Measurements from ENCODE around the gene GMPPB.

GMPPB gene

GRCh38 chr3:49721896-49722781 is 1.6 kb downstream of the GMPPB start:
- peaks cover 0 to 40% (median 35%) of the 10 kb centered on the region in 5 donors for H3K36me3 ChIP-seq (ENCODE audit: control insufficient read depth in 5 of 5, insufficient read depth in 5 of 5, low read length in 5 of 5)
- peaks cover 8 to 50% (median 41%) of the 10 kb centered on the region in 5 donors for H3K4me1 ChIP-seq (ENCODE audit: control insufficient read depth in 5 of 5, insufficient read depth in 5 of 5, low read length in 5 of 5)
- H3K9ac ChIP-seq (ENCODE audit: low read length in 5 of 5) = peak overlapping the region in 2 of 5 donors; percentile 77 to 92
- no peaks in the 10 kb centered on the region for H3K9me3 ChIP-seq (ENCODE audit: control insufficient read depth in 5 of 5, low read length in 5 of 5)
- H3K4me3 ChIP-seq (ENCODE audit: low read depth in 1 of 5, low read length in 5 of 5) = peak overlapping the region in 3 of 5 donors; percentile 10 to 97 (median 89)
- H3K27ac ChIP-seq (ENCODE audit: low read depth, low read length) = no peak overlapping the region
- peaks cover 0 to 2% (median 0%) of the 10 kb centered on the region in 5 donors for H3K27me3 ChIP-seq (ENCODE audit: control insufficient read depth in 5 of 5, insufficient read depth in 4 of 5, low read length in 5 of 5)

GRCh38 chr3:49721596-49721895 is 2.2 kb downstream of the GMPPB start:
- peaks cover 8 to 52% (median 41%) of the 10 kb centered on the region in 5 donors for H3K4me1 ChIP-seq (ENCODE audit: control insufficient read depth in 5 of 5, insufficient read depth in 5 of 5, low read length in 5 of 5)
- H3K9ac ChIP-seq (ENCODE audit: low read length in 5 of 5) = no peak overlapping the region
- H3K36me3 ChIP-seq (ENCODE audit: control insufficient read depth in 5 of 5, insufficient read depth in 5 of 5, low read length in 5 of 5) = peaks cover 0 to 35% (median 31%) of the 10 kb centered on the region in 5 donors
- H3K27me3 ChIP-seq (ENCODE audit: control insufficient read depth in 5 of 5, insufficient read depth in 4 of 5, low read length in 5 of 5) = peaks cover 0 to 2% (median 0%) of the 10 kb centered on the region in 5 donors
- H3K9me3 ChIP-seq (ENCODE audit: control insufficient read depth in 5 of 5, low read length in 5 of 5) = no peaks in the 10 kb centered on the region
- no peak overlapping the region for H3K27ac ChIP-seq (ENCODE audit: low read depth, low read length)
- H3K4me3 ChIP-seq (ENCODE audit: low read depth in 1 of 5, low read length in 5 of 5) = no peak overlapping the region

- Histone ChIP-seq H3K4me1 (ENCODE audit: control insufficient read depth in 5 of 5, insufficient read depth in 5 of 5, low read length in 5 of 5) (peaks cover 8 to 52% (median 41%) of the 10 kb centered on the region in 5 donors), H3K9me3 (ENCODE audit: control insufficient read depth in 5 of 5, low read length in 5 of 5) (no peaks in the 10 kb centered on the region), H3K36me3 (ENCODE audit: control insufficient read depth in 5 of 5, insufficient read depth in 5 of 5, low read length in 5 of 5) (peaks cover 0 to 35% (median 31%) of the 10 kb centered on the region in 5 donors), H3K27ac (ENCODE audit: low read depth, low read length) (no peak overlapping the region), H3K4me3 (ENCODE audit: low read depth in 1 of 5, low read length in 5 of 5) (no peak overlapping the region), H3K9ac (ENCODE audit: low read length in 5 of 5) (peak overlapping the region in 1 of 5 donors; percentile 14), H3K27me3 (ENCODE audit: control insufficient read depth in 5 of 5, insufficient read depth in 4 of 5, low read length in 5 of 5) (peaks cover 0 to 2% (median 0%) of the 10 kb centered on the region in 5 donors)
Measured at GRCh38 chr3:49720855-49721595, 2.7 kb downstream of the GMPPB start.

- H3K4me1 ChIP-seq (ENCODE audit: control insufficient read depth in 5 of 5, insufficient read depth in 5 of 5, low read length in 5 of 5) = peaks cover 8 to 46% (median 34%) of the 10 kb centered on the region in 5 donors
- peaks cover 0 to 42% (median 36%) of the 10 kb centered on the region in 5 donors for H3K36me3 ChIP-seq (ENCODE audit: control insufficient read depth in 5 of 5, insufficient read depth in 5 of 5, low read length in 5 of 5)
- H3K27ac ChIP-seq (ENCODE audit: low read depth, low read length) = no peak within 1 kb of the TSS
- peaks cover 0 to 2% (median 0%) of the 10 kb centered on the region in 5 donors for H3K27me3 ChIP-seq (ENCODE audit: control insufficient read depth in 5 of 5, insufficient read depth in 4 of 5, low read length in 5 of 5)
- peak within 1 kb of the TSS; percentile 38 to 87 (median 85) for H3K4me3 ChIP-seq (ENCODE audit: low read depth in 1 of 5, low read length in 5 of 5)
- peak within 1 kb of the TSS in 3 of 5 donors; percentile 56 to 72 (median 67) for H3K9ac ChIP-seq (ENCODE audit: low read length in 5 of 5)
- no peaks in the 10 kb centered on the region for H3K9me3 ChIP-seq (ENCODE audit: control insufficient read depth in 5 of 5, low read length in 5 of 5)
Measured at GRCh38 chr3:49719214-49719884, 4.4 kb downstream of the GMPPB start, which contains the start of gene AMIGO3. AMIGO3 (minus strand) TSS chr3:49719684; CDS start chr3:49719465, 219 bp downstream.

GRCh38 chr3:49718858-49719213 is 4.9 kb downstream of the GMPPB start:
- no peak overlapping the region for H3K27ac ChIP-seq (ENCODE audit: low read depth, low read length)
- peaks cover 0 to 47% (median 36%) of the 10 kb centered on the region in 5 donors for H3K36me3 ChIP-seq (ENCODE audit: control insufficient read depth in 5 of 5, insufficient read depth in 5 of 5, low read length in 5 of 5)
- peaks cover 0 to 2% (median 0%) of the 10 kb centered on the region in 5 donors for H3K27me3 ChIP-seq (ENCODE audit: control insufficient read depth in 5 of 5, insufficient read depth in 4 of 5, low read length in 5 of 5)
- peak overlapping the region in 3 of 5 donors; percentile 56 to 72 (median 67) for H3K9ac ChIP-seq (ENCODE audit: low read length in 5 of 5)
- peaks cover 8 to 43% (median 32%) of the 10 kb centered on the region in 5 donors for H3K4me1 ChIP-seq (ENCODE audit: control insufficient read depth in 5 of 5, insufficient read depth in 5 of 5, low read length in 5 of 5)
- peak overlapping the region in 4 of 5 donors; percentile 65 to 87 (median 85) for H3K4me3 ChIP-seq (ENCODE audit: low read depth in 1 of 5, low read length in 5 of 5)
- H3K9me3 ChIP-seq (ENCODE audit: control insufficient read depth in 5 of 5, low read length in 5 of 5) = no peaks in the 10 kb centered on the region

- Histone ChIP-seq H3K4me1 (ENCODE audit: control insufficient read depth in 5 of 5, insufficient read depth in 5 of 5, low read length in 5 of 5) (peaks cover 7 to 39% (median 28%) of the 10 kb centered on the region in 5 donors), H3K9ac (ENCODE audit: low read length in 5 of 5) (no peak overlapping the region), H3K27ac (ENCODE audit: low read depth, low read length) (no peak overlapping the region), H3K4me3 (ENCODE audit: low read depth in 1 of 5, low read length in 5 of 5) (peak overlapping the region in 2 of 5 donors; percentile 85 to 87), H3K36me3 (ENCODE audit: control insufficient read depth in 5 of 5, insufficient read depth in 5 of 5, low read length in 5 of 5) (peaks cover 0 to 51% (median 36%) of the 10 kb centered on the region in 5 donors), H3K9me3 (ENCODE audit: control insufficient read depth in 5 of 5, low read length in 5 of 5) (no peaks in the 10 kb centered on the region), H3K27me3 (ENCODE audit: control insufficient read depth in 5 of 5, insufficient read depth in 4 of 5, low read length in 5 of 5) (peaks cover 0 to 2% (median 0%) of the 10 kb centered on the region in 5 donors)
Measured at GRCh38 chr3:49717959-49718857, 5.5 kb downstream of the GMPPB start.

- Histone ChIP-seq H3K27me3 (ENCODE audit: control insufficient read depth in 5 of 5, insufficient read depth in 4 of 5, low read length in 5 of 5) (peaks cover 0 to 2% (median 0%) of the 10 kb centered on the region in 5 donors), H3K27ac (ENCODE audit: low read depth, low read length) (no peak overlapping the region), H3K9me3 (ENCODE audit: control insufficient read depth in 5 of 5, low read length in 5 of 5) (no peaks in the 10 kb centered on the region), H3K9ac (ENCODE audit: low read length in 5 of 5) (no peak overlapping the region), H3K4me3 (ENCODE audit: low read depth in 1 of 5, low read length in 5 of 5) (no peak overlapping the region), H3K4me1 (ENCODE audit: control insufficient read depth in 5 of 5, insufficient read depth in 5 of 5, low read length in 5 of 5) (peaks cover 0 to 30% (median 20%) of the 10 kb centered on the region in 5 donors), H3K36me3 (ENCODE audit: control insufficient read depth in 5 of 5, insufficient read depth in 5 of 5, low read length in 5 of 5) (peaks cover 0 to 58% (median 37%) of the 10 kb centered on the region in 5 donors)
Measured at GRCh38 chr3:49717211-49717958, 6.4 kb downstream of the GMPPB start.

GRCh38 chr3:49716691-49717210 is 7.0 kb downstream of the GMPPB start:
- H3K9me3 ChIP-seq (ENCODE audit: control insufficient read depth in 5 of 5, low read length in 5 of 5) = no peaks in the 10 kb centered on the region
- H3K9ac ChIP-seq (ENCODE audit: low read length in 5 of 5) = no peak overlapping the region
- no peak overlapping the region for H3K27ac ChIP-seq (ENCODE audit: low read depth, low read length)
- peaks cover 0 to 28% (median 19%) of the 10 kb centered on the region in 5 donors for H3K4me1 ChIP-seq (ENCODE audit: control insufficient read depth in 5 of 5, insufficient read depth in 5 of 5, low read length in 5 of 5)
- H3K4me3 ChIP-seq (ENCODE audit: low read depth in 1 of 5, low read length in 5 of 5) = no peak overlapping the region
- H3K36me3 ChIP-seq (ENCODE audit: control insufficient read depth in 5 of 5, insufficient read depth in 5 of 5, low read length in 5 of 5) = peaks cover 0 to 59% (median 34%) of the 10 kb centered on the region in 5 donors
- H3K27me3 ChIP-seq (ENCODE audit: control insufficient read depth in 5 of 5, insufficient read depth in 4 of 5, low read length in 5 of 5) = peaks cover 0 to 2% (median 0%) of the 10 kb centered on the region in 5 donors

Data from subcutaneous abdominal adipose tissue (tissue), 5 donors.